Activated T-helper 17 cell treated with anti-CD3 and anti-CD28 coated beads, Interleukin-2, amount 50 U/mL, for 72 hours (primary cell): Measurements from ENCODE around the gene SUZ12. TPM values are rescaled to one million over a fixed set of nuclear protein-coding genes. Genes with fewer than 3 reads are reported as not detected.
A peak's percentile ranks its signal among the peaks of the same experiment; 100 is the strongest.
"Not testable (repeated sequence)": the region's sequence is repeated elsewhere in the genome, so short reads cannot be mapped to it uniquely, and the experiment has no call there.

Experiments used
- ATAC-seq: fragments of 150-1000 bp; cut with Tn5 transposase; replicated peaks from 2 replicates; pipeline ENCODE4 v1.10.0; 2021; ENCODE audit warnings: mild to moderate bottlenecking, moderate library complexity
- H3K27ac Mint-ChIP-seq: one replicate; pipeline ENCODE4 v1.8.0; 2022; ENCODE audit warnings: mixed read lengths
- H3K27me3 Mint-ChIP-seq: one replicate; pipeline ENCODE4 v1.8.0; 2022; ENCODE audit warnings: mixed read lengths
- H3K36me3 Mint-ChIP-seq: one replicate; pipeline ENCODE4 v1.8.0; 2022; ENCODE audit warnings: low read depth, mild to moderate bottlenecking, mixed read lengths
- H3K4me1 Mint-ChIP-seq: one replicate; pipeline ENCODE4 v1.8.0; 2022; ENCODE audit warnings: mixed read lengths
- H3K4me3 Mint-ChIP-seq: one replicate; pipeline ENCODE4 v1.8.0; 2022; ENCODE audit warnings: mild to moderate bottlenecking, mixed read lengths
- H3K9me3 Mint-ChIP-seq: one replicate; pipeline ENCODE4 v1.8.0; 2022; ENCODE audit warnings: mixed read lengths
- total RNA-seq, 2 donors: library from RNA; stranded (reverse); gene quantifications; one replicate each; pipeline ENCODE4 v1.2.3, GENCODE V29; 2022

The SUZ12 gene
- 10 to 100 TPM; 41.4 to 52.5 TPM for total RNA-seq

- Mint-ChIP-seq H3K4me3 (peak within 1 kb of the TSS; percentile 92), H3K36me3 (peaks cover 38% of the 10 kb centered on the region), H3K27ac (peak within 1 kb of the TSS; percentile 86)
- H3K4me1 Mint-ChIP-seq, H3K9me3 Mint-ChIP-seq, H3K27me3 Mint-ChIP-seq: not testable (repeated sequence)
- peak; percentile 98 for ATAC-seq
Observed at GRCh38 chr17:31936615-31937609, at the start of gene SUZ12. SUZ12 (plus strand) TSS chr17:31937007; CDS start chr17:31937247, 240 bp downstream.

- Mint-ChIP-seq H3K36me3 (peaks cover 43% of the 10 kb centered on the region), H3K4me3 (no peak overlapping the region), H3K27ac (no peak overlapping the region), H3K27me3 (no peaks in the 10 kb centered on the region), H3K4me1 (no peaks in the 10 kb centered on the region), H3K9me3 (no peaks in the 10 kb centered on the region)
- ATAC-seq: no peak
Observed at GRCh38 chr17:31888124-31888523, 48.7 kb upstream of the SUZ12 start.

GRCh38 chr17:31900877-31901276, 35.9 kb upstream of the SUZ12 start:
- Mint-ChIP-seq H3K27ac (no peak overlapping the region), H3K27me3 (no peaks in the 10 kb centered on the region), H3K9me3 (no peaks in the 10 kb centered on the region), H3K4me1 (no peaks in the 10 kb centered on the region), H3K36me3 (no peaks in the 10 kb centered on the region), H3K4me3 (no peak overlapping the region)
- no peak for ATAC-seq

GRCh38 chr17:31902693-31903092, 34.1 kb upstream of the SUZ12 start:
- no peak for ATAC-seq
- Mint-ChIP-seq H3K36me3 (no peaks in the 10 kb centered on the region), H3K4me3 (peak overlapping the region; percentile 47), H3K4me1 (no peaks in the 10 kb centered on the region), H3K9me3 (no peaks in the 10 kb centered on the region), H3K27me3 (no peaks in the 10 kb centered on the region), H3K27ac (no peak overlapping the region)

- no peaks in the 10 kb centered on the region for H3K9me3 Mint-ChIP-seq
Observed at GRCh38 chr17:31903401-31903800, 33.4 kb upstream of the SUZ12 start.

DNA sequence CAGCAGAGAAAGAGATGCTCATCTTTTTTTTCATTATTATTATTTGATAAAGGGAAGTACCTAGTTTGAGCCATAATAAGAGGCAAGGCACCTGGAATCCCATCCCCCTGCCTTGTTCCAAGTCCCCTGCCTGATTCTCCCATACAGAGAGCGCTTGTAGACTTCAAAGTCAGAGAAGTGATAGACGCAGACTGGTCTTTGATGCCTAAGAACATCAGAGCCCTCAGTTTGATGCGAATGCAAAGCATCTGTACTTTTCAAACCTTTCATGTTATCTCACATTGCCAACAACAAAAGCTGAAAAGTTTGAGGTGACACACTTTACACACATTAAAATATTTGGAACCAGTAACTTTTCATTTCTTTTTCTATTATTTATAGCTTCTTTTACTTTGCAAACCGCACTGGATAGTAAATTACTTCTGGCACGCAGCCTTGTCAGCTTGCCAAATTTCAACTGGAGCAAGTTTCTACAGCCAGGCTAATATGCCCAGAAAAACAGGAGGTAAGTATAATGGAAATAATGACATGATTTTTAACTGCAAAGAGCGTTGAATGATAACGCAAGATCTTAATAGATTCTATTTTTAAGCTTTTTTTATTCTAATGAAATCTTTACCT, 29.4 kb upstream of the SUZ12 start:
- Mint-ChIP-seq H3K36me3 (no peaks in the 10 kb centered on the region), H3K27me3 (peaks cover 16% of the 10 kb centered on the region), H3K9me3 (no peaks in the 10 kb centered on the region), H3K27ac (no peak overlapping the region), H3K4me3 (no peak overlapping the region), H3K4me1 (no peaks in the 10 kb centered on the region)
- ATAC-seq: no peak

More at GRCh38 chr17:31903401-31903800, 33.4 kb upstream of the SUZ12 start:
- H3K4me3 Mint-ChIP-seq: no peak overlapping the region
- no peaks in the 10 kb centered on the region for H3K4me1 Mint-ChIP-seq
- ATAC-seq: no peak
- H3K27ac Mint-ChIP-seq: no peak overlapping the region
- no peaks in the 10 kb centered on the region for H3K27me3 Mint-ChIP-seq
- H3K36me3 Mint-ChIP-seq: no peaks in the 10 kb centered on the region

DNA sequence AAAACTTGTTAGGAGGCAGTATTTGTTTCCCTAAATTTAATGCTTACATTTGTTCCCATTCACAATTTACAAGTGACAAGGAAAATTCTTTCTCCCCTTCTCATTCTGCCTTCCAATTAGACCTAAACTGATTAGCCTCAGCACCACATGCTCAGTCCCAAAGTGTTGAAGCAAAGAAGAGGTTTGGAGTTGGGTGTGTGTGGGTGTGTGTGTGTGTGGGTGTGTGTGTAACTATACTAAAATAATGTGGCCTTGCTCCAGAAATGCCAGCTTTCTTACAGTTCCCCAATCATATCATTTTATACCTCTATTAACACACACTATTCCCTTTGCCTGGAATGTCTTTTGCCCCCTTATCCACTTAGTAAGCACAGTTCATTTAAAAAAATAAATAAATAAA, 28.4 kb upstream of the SUZ12 start:
- Mint-ChIP-seq H3K27me3 (peaks cover 16% of the 10 kb centered on the region), H3K27ac (no peak overlapping the region), H3K4me1 (no peaks in the 10 kb centered on the region), H3K4me3 (no peak overlapping the region), H3K9me3 (no peaks in the 10 kb centered on the region), H3K36me3 (no peaks in the 10 kb centered on the region)
- ATAC-seq: no peak

DNA sequence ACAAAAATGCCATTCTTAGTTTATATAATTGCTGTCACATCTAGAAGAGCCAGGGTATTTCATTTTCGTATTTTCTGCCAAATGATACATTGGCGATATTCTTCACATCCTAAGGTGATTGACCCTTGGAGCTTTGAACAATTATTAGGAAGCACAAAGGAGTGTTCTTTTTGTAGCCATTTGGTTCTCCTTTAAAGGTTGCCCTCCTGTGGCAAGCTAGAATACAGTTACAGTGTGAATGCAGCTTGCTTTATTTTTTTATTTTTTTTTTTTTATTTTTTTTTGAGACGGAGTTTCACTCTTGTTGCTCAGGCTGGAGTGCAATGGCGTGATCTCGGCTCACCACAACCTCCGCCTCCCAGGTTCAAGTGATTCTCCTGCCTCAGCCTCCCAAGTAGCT, 24.1 kb upstream of the SUZ12 start:
- H3K4me1 Mint-ChIP-seq, ATAC-seq, H3K27ac Mint-ChIP-seq, H3K36me3 Mint-ChIP-seq, H3K4me3 Mint-ChIP-seq, H3K9me3 Mint-ChIP-seq: not testable (repeated sequence)
- H3K27me3 Mint-ChIP-seq: peaks cover 26% of the 10 kb centered on the region

- peaks cover 7% of the 10 kb centered on the region for H3K4me1 Mint-ChIP-seq
- peaks cover 34% of the 10 kb centered on the region for H3K27me3 Mint-ChIP-seq
- H3K27ac Mint-ChIP-seq: no peak overlapping the region
- no peaks in the 10 kb centered on the region for H3K9me3 Mint-ChIP-seq
- peaks cover 6% of the 10 kb centered on the region for H3K36me3 Mint-ChIP-seq
- no peak for ATAC-seq
- H3K4me3 Mint-ChIP-seq: no peak overlapping the region
Observed at GRCh38 chr17:31915456-31916100, 21.2 kb upstream of the SUZ12 start.

DNA sequence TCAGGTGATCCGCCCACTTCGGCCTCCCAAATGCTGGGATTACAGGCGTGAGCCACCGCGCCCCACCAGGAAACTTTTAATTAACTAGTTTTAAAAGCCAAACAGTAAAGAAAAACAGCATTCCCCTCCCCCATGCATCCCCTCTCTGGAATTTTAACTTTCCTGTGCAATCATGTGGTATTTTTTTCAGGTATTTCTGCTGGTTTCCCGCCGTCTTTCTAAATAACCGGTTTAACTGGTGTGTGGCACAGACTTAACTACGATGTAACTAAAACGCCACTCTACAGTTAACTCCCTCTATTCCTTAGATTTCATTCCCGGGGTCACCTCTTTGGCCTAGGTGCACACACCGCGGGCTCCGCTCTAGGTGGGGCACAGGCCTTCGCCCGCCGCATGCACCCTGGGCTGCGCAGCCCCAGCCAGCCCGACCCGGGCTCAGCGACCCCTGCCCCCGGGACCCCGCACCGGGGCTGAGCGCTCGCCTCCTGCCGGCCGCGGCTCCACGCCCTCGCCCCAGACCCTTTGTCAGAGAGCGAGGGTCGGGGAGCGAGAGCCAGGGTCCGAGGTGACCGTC, 20.2 kb upstream of the SUZ12 start:
- no peaks in the 10 kb centered on the region for H3K9me3 Mint-ChIP-seq
- H3K36me3 Mint-ChIP-seq: peaks cover 6% of the 10 kb centered on the region
- no peak for ATAC-seq
- peaks cover 7% of the 10 kb centered on the region for H3K4me1 Mint-ChIP-seq
- H3K27me3 Mint-ChIP-seq: peaks cover 35% of the 10 kb centered on the region
- H3K27ac Mint-ChIP-seq: no peak overlapping the region
- no peak overlapping the region for H3K4me3 Mint-ChIP-seq

GRCh38 chr17:31917065-31917529, 19.7 kb upstream of the SUZ12 start:
- ATAC-seq: no peak
- H3K27ac Mint-ChIP-seq: no peak overlapping the region
- H3K4me1 Mint-ChIP-seq: peaks cover 7% of the 10 kb centered on the region
- H3K4me3 Mint-ChIP-seq: no peak overlapping the region
- H3K27me3 Mint-ChIP-seq: peaks cover 31% of the 10 kb centered on the region
- peaks cover 6% of the 10 kb centered on the region for H3K36me3 Mint-ChIP-seq
- no peaks in the 10 kb centered on the region for H3K9me3 Mint-ChIP-seq

- not testable (repeated sequence) for ATAC-seq, H3K9me3 Mint-ChIP-seq, H3K4me1 Mint-ChIP-seq, H3K4me3 Mint-ChIP-seq, H3K27ac Mint-ChIP-seq, H3K36me3 Mint-ChIP-seq
- H3K27me3 Mint-ChIP-seq: peaks cover 28% of the 10 kb centered on the region
Observed at GRCh38 chr17:31917721-31918120, 19.1 kb upstream of the SUZ12 start.

DNA sequence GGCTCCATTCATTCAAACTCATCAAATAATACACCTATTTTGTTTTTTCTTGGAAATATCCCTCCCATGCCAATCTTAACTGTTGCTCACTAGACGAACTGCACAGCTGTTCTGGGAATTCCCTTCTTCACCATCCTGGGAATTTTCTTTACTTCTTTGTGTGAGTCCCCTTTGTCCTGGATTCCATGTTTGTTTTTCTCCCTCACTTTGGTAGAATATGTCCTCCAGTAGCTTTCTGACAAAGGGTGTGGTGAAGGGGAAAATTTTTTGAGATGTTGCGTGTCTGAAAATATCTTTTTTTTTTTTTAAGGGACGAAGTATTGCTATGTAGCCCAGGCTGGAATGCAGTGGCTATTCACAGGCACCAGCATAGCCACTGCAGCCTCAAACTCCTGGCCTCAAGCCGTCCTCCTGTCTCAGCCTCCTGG, 18.1 kb upstream of the SUZ12 start:
- Mint-ChIP-seq H3K4me3 (no peak overlapping the region), H3K27ac (no peak overlapping the region), H3K4me1 (peaks cover 7% of the 10 kb centered on the region), H3K36me3 (peaks cover 6% of the 10 kb centered on the region), H3K9me3 (no peaks in the 10 kb centered on the region), H3K27me3 (peaks cover 28% of the 10 kb centered on the region)
- no peak for ATAC-seq

DNA sequence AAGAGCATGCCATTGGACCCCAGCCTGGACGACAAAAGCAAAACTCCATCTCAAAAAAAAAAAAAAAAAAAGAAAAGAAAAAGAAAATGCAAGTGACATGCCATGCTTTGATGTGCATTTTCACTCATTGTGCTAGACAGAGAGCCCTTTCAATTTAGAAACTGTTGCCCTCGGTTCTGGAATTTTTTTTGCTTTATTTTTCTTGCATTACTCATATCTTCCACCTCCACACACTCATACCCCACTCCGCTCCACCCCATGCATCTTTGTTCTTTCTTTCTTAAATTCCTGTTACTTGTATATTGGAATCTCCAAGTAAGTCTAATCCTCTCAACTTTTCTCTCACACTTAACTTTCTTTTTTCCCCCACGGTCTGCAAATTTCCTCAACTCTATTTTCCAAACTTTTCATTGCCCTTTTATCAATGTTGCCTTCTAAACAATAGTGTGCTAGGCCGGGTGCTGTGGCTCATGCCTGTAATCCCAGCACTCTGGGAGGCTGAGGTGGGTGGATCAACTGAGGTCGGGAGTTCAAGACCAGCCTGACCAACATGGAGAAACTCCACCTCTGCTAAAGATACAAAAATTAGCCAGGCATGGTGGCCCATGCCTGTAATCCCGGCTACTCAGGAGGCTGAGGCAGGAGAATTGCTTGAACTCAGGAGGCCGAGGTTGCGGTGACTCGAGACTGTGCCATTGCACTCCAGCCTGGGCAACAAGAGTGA, 16.8 kb upstream of the SUZ12 start:
- ATAC-seq: peak; percentile 92
- Mint-ChIP-seq H3K36me3 (peaks cover 6% of the 10 kb centered on the region), H3K27ac (peak overlapping the region; percentile 85), H3K9me3 (no peaks in the 10 kb centered on the region), H3K27me3 (peaks cover 24% of the 10 kb centered on the region), H3K4me1 (peaks cover 7% of the 10 kb centered on the region), H3K4me3 (peak overlapping the region; percentile 67)
